PFSK-1 (cell line): ENCODE measurements around the gene GRIK1.

ENCODE experiments used
- FOXP2 ChIP-seq: optimal IDR thresholded peaks from 2 replicates; pipeline ENCODE3; 2011; ENCODE audit warnings: borderline replicate concordance, control low read depth, inconsistent platforms; ENCODE audit not compliant: insufficient read depth; ENCODE audit errors: extremely low read length, extremely low read depth
- POLR2AphosphoS5 ChIP-seq: IDR thresholded peaks from 2 replicates; pipeline ENCODE4 v1.6.1; 2012; ENCODE audit warnings: low read depth, mild to moderate bottlenecking, control low read depth, low read length, moderate library complexity
- REST ChIP-seq, 2 experiments: IDR thresholded peaks; 2 replicates each; pipeline versions ENCODE4 v1.6.1 to v1.8.0; 2011 to 2012; ENCODE audit warnings: low read depth in 2 of 2, low read length in 2 of 2, control low read depth in 1 of 2, inconsistent platforms in 1 of 2, mild to moderate bottlenecking in 1 of 2, moderate library complexity in 1 of 2; ENCODE audit not compliant: insufficient read depth in 1 of 2
- SIN3A ChIP-seq: IDR thresholded peaks from 2 replicates; pipeline ENCODE4 v1.6.1; 2012; ENCODE audit warnings: mild to moderate bottlenecking, low read length, moderate library complexity, borderline replicate concordance; ENCODE audit not compliant: insufficient read depth
- TAF1 ChIP-seq: IDR thresholded peaks from 2 replicates; pipeline ENCODE4 v1.6.1; 2012; ENCODE audit warnings: low read length, control low read depth, borderline replicate concordance; ENCODE audit not compliant: insufficient read depth

The GRIK1 gene

GRCh38 chr21:29499229-29499628, 440.6 kb downstream of the GRIK1 start:
- TF ChIP-seq SIN3A = no peak
- no peak for TF ChIP-seq POLR2AphosphoS5
- TF ChIP-seq FOXP2 = no peak
- TF ChIP-seq TAF1 = no peak
- no peak for TF ChIP-seq REST (IDR thresholded peaks at IDR 0.05; ENCODE audit: insufficient read depth in 1 of 2, low read depth in 2 of 2, low read length in 2 of 2)

GRCh38 chr21:29496337-29496736, 443.5 kb downstream of the GRIK1 start:
- TF ChIP-seq POLR2AphosphoS5 (no peak), SIN3A (no peak), FOXP2 (no peak), REST (IDR thresholded peaks at IDR 0.05; ENCODE audit: insufficient read depth in 1 of 2, low read depth in 2 of 2, low read length in 2 of 2) (no peak), TAF1 (no peak)

- TF ChIP-seq TAF1 (no peak), REST (IDR thresholded peaks at IDR 0.05; ENCODE audit: insufficient read depth in 1 of 2, low read depth in 2 of 2, low read length in 2 of 2) (no peak), SIN3A (no peak), FOXP2 (no peak), POLR2AphosphoS5 (no peak)
These were observed 449.8 kb downstream of the GRIK1 start for GRCh38 chr21:29490016-29490415.

GRCh38 chr21:29487154-29487553, 452.6 kb downstream of the GRIK1 start:
- no peak for TF ChIP-seq TAF1
- no peak for TF ChIP-seq SIN3A
- no peak for TF ChIP-seq FOXP2
- no peak for TF ChIP-seq POLR2AphosphoS5
- no peak for TF ChIP-seq REST (IDR thresholded peaks at IDR 0.05; ENCODE audit: insufficient read depth in 1 of 2, low read depth in 2 of 2, low read length in 2 of 2)
